Neural cell (in vitro differentiated cells): ENCODE measurements around the gene UNKL.

ENCODE experiments used
- CTCF ChIP-seq: fragments of 450-650 bp; IDR thresholded peaks from 2 replicates; pipeline ENCODE4 v1.5.1; 2014; ENCODE audit warnings: antibody characterized with exemption, mild to moderate bottlenecking, moderate library complexity; ENCODE audit not compliant: poor library complexity, severe bottlenecking
- EP300 ChIP-seq: fragments of 450-650 bp; conservative IDR thresholded peaks from 2 replicates; pipeline ENCODE4 v1.6.1; 2014; ENCODE audit warnings: antibody characterized with exemption, mild to moderate bottlenecking, moderate library complexity; ENCODE audit not compliant: poor library complexity, severe bottlenecking

DNA sequence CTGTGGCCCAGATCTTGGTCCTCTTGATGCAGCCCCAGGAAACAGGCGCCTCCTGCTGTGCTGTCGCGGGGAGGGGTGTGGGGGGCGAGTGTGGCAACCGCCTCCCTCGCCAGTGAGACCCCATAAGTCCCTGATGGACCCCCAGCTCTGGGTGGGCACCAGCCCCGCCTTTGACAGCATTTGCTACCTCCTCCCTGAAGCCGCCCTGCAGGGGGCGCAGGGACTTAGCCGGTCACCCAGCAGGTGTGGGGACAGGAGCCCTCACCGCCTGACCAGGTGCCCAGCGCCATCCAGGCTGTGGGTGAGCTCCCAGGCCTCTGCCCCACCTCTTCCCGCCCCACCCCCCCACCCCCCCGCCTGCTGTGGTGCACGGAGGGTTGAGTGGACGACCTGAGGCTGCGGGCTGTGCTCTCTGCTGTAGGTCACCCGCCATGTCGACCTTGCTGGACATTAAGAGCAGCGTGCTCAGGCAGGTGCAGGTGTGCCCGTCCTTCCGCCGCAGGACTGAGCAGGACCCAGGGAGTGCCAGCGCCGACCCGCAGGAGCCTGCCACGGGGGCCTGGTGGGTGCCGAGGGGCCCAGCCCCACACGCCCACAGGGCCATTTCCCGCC lies 76.3 kb downstream of the UNKL start:
- TF ChIP-seq EP300 (no peak), CTCF (peak; percentile 21)
